Fibroblast of lung (primary cell): ENCODE measurements around the gene RBM23.

Source experiments
- EZH2 ChIP-seq: IDR thresholded peaks from 2 replicates; pipeline ENCODE4 v1.5.1; 2012; ENCODE audit warnings: low read length, control low read depth, mild to moderate bottlenecking; ENCODE audit errors: missing control alignments
- TF ChIP-seq, protein P1 (sequence below), 2 donors: IDR thresholded peaks in 1 of 2; conservative IDR thresholded peaks in 1 of 2; 1 replicate in 1 of 2; 2 replicates in 1 of 2; pipeline ENCODE4 v1.5.1; 2011 to 2012; ENCODE audit warnings: low read length in 2 of 2, control low read depth in 1 of 2, inconsistent platforms in 1 of 2, low read depth in 1 of 2, mild to moderate bottlenecking in 1 of 2

DNA sequence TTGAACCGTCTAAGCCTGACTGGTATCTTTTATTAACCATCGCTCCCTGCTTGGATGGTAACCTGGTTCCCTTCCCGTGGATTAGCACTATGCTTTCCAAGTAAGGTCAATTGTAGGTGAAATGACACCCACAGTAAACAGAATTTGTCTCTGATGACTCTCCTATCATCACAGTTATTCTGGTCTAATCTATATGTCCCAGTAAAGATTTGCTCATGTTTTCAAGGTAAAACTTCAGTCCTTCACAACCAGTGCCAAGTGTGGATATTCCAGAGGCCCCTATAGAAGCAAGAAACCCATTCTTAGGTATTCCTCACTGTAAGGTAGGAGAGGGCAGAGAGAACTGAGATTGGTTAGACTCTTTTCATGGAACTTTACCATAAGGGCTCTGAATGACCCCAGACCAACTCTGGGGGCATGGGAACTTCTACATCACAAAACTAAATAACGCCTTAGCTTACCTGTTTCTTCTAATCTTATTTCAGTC, 47.9 kb upstream of the RBM23 start:
- TF ChIP-seq, protein P1, sequence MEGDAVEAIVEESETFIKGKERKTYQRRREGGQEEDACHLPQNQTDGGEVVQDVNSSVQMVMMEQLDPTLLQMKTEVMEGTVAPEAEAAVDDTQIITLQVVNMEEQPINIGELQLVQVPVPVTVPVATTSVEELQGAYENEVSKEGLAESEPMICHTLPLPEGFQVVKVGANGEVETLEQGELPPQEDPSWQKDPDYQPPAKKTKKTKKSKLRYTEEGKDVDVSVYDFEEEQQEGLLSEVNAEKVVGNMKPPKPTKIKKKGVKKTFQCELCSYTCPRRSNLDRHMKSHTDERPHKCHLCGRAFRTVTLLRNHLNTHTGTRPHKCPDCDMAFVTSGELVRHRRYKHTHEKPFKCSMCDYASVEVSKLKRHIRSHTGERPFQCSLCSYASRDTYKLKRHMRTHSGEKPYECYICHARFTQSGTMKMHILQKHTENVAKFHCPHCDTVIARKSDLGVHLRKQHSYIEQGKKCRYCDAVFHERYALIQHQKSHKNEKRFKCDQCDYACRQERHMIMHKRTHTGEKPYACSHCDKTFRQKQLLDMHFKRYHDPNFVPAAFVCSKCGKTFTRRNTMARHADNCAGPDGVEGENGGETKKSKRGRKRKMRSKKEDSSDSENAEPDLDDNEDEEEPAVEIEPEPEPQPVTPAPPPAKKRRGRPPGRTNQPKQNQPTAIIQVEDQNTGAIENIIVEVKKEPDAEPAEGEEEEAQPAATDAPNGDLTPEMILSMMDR (conservative IDR thresholded peaks at IDR 0.05 in 1 of 2, IDR thresholded peaks at IDR 0.05 in 1 of 2; ENCODE audit: low read depth in 1 of 2, low read length in 2 of 2), result no peak
- TF ChIP-seq EZH2, result no peak
